Esophagus (tissue), 2 donors: ENCODE measurements around the gene CYP1B1. TPM values are rescaled to one million over a fixed set of nuclear protein-coding genes. Genes with fewer than 3 reads are reported as not detected.

Source experiments
- H3K27ac ChIP-seq, 2 donors: one replicate each; pipeline ENCODE4 v1.5.1; 2013; ENCODE audit warnings: low read depth in 2 of 2, mild to moderate bottlenecking in 2 of 2, inconsistent platforms in 1 of 2, low read length in 1 of 2, moderate library complexity in 1 of 2
- H3K27me3 ChIP-seq, 2 donors: one replicate each; pipeline ENCODE4 v1.6.1; 2013; ENCODE audit warnings: low read length in 2 of 2, control low read depth in 1 of 2, mild to moderate bottlenecking in 1 of 2; ENCODE audit not compliant: insufficient read depth in 2 of 2, control insufficient read depth in 1 of 2
- H3K36me3 ChIP-seq, 2 donors: one replicate each; pipeline ENCODE4 v1.6.1; 2013; ENCODE audit warnings: low read length in 1 of 2; ENCODE audit not compliant: control insufficient read depth in 2 of 2, insufficient read depth in 2 of 2
- H3K4me1 ChIP-seq, 2 donors: one replicate each; pipeline ENCODE4 v1.6.1; 2013; ENCODE audit warnings: low read length in 1 of 2; ENCODE audit not compliant: control insufficient read depth in 2 of 2, insufficient read depth in 2 of 2
- H3K4me3 ChIP-seq, 2 donors: one replicate each; pipeline ENCODE4 v1.5.1; 2013; ENCODE audit warnings: low read length in 2 of 2, mild to moderate bottlenecking in 2 of 2, low read depth in 1 of 2, moderate library complexity in 1 of 2
- H3K9me3 ChIP-seq, 2 donors: one replicate each; pipeline ENCODE4 v1.6.1; 2013; ENCODE audit warnings: mild to moderate bottlenecking in 2 of 2, low read depth in 1 of 2, low read length in 1 of 2, moderate library complexity in 1 of 2; ENCODE audit not compliant: control insufficient read depth in 2 of 2, insufficient read depth in 1 of 2
- WGBS, 2 donors: extraction: QIAGEN DNeasy Blood & Tissue Kit; methylation state at CpG; one replicate each; pipeline ENCODE4 v1.1.7; 2013; 5-methylcytosine and 5-hydroxymethylcytosine counted together
- polyA plus RNA-seq, 2 donors: library from polyadenylated mRNA; stranded (reverse); fragments of 200-250 nt; gene quantifications; one replicate each; pipeline ENCODE4 v1.2.3, GENCODE V29; 2013
- donor health status: healthy with polysubstance abuse.
- donor health status: Bipolar disorder and iron deficiency.

The CYP1B1 gene
- polyA plus RNA-seq, 2 donors: 1.5 to 8.4 TPM

- Histone ChIP-seq H3K36me3 (no peaks in the 10 kb centered on the region), H3K27me3 (peaks cover 0 to 6% of the 10 kb centered on the region in 2 donors), H3K4me1 (peaks cover 15 to 20% of the 10 kb centered on the region in 2 donors), H3K9me3 (peaks cover 0 to 8% of the 10 kb centered on the region in 2 donors), H3K27ac (peak overlapping the region; percentile 87 to 93), H3K4me3 (peak overlapping the region; percentile 49 to 52)
- 13 to 16% methylated on average over 12 of the region's 12 CpGs for WGBS, 2 donors
Measured at GRCh38 chr2:38077431-38077769, 1.4 kb upstream of the CYP1B1 start.

DNA sequence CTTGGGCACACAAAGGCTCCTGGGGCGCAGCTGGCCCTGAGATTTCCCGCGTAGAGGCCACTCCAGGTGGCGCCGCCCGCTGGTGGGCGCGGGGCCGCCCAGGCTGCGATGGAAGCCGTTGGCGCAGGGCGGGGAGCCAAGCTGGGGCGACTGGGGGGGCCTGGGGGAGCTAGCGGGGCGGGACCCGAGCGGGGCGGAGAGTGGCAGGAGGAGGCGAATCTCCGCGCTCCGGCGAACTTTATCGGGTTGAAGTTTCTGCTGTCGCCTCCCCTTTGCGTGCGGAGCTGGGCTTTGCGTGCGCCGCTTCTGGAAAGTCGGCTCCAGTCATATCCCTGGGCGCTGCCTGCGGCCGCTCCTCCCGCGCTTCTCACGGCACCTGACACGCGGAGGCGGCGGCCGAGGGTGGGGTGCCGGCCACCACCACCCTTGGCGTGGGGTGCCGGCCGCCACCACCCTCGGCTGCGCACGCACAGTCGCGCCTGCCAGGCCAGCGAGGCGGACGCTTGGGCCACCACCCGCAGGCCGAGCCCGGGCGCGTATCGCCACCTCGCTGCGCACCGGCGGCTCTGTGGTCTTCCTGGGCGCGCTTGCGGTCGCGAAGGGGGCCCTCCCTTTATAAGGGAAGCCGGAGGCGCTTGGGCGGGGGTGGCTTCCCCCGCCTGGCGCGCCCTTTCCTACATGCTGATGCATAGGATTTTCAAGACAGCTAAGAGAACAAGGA is 919 bp upstream of the CYP1B1 start:
- Histone ChIP-seq H3K4me3 (peak overlapping the region; percentile 49 to 52), H3K27me3 (peaks cover 0 to 6% of the 10 kb centered on the region in 2 donors), H3K36me3 (no peaks in the 10 kb centered on the region), H3K4me1 (peaks cover 15 to 20% of the 10 kb centered on the region in 2 donors), H3K27ac (peak overlapping the region; percentile 87 to 93), H3K9me3 (peaks cover 0 to 8% of the 10 kb centered on the region in 2 donors)
- WGBS, 2 donors: 0 to 1% methylated on average over 57 to 76 of the region's 76 CpGs

DNA sequence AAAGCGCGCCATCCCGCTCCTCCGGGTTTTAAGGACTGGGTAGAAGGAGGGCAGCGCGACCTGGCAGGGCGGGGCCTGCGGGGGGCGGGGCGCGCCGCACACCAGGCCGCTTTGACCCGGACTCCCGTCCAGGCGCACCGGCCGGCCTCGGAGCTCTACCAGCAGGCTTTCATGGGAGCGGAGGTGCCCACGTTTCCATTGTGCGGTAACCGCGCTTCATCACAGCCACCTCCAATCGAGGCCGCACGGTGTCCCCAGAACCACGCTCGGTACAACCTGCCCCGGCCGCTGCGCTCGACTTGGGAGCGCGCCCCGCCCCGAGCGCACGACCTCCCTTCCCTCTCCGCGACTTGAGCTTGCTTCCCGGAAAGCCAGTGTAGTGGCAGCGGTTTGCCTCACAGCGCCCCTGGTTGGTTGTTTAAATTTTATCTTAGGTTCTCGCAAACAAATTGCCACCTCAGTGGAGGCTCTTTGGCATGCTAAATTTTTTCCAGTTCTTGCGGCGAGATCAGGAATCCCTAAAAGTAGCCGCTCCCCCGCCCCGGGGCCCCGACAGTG is 280 bp upstream of the CYP1B1 start:
- Histone ChIP-seq H3K4me3 (peak overlapping the region; percentile 49 to 52), H3K4me1 (peaks cover 15 to 20% of the 10 kb centered on the region in 2 donors), H3K27ac (peak overlapping the region; percentile 87 to 93), H3K9me3 (peaks cover 0 to 8% of the 10 kb centered on the region in 2 donors), H3K36me3 (no peaks in the 10 kb centered on the region), H3K27me3 (peaks cover 0 to 6% of the 10 kb centered on the region in 2 donors)
- 1% methylated on average over 51 of the region's 51 CpGs for WGBS, 2 donors

GRCh38 chr2:38074764-38075506 is 1.0 kb downstream of the CYP1B1 start:
- peak overlapping the region; percentile 49 to 52 for H3K4me3 ChIP-seq
- no peaks in the 10 kb centered on the region for H3K36me3 ChIP-seq
- peaks cover 0 to 8% of the 10 kb centered on the region in 2 donors for H3K9me3 ChIP-seq
- peak overlapping the region; percentile 30 to 35 for H3K27ac ChIP-seq
- H3K4me1 ChIP-seq: peaks cover 15 to 20% of the 10 kb centered on the region in 2 donors
- WGBS, 2 donors: 13 to 20% methylated on average over 80 to 82 of the region's 82 CpGs
- peaks cover 0 to 6% of the 10 kb centered on the region in 2 donors for H3K27me3 ChIP-seq

- peaks cover 15 to 20% of the 10 kb centered on the region in 2 donors for H3K4me1 ChIP-seq
- peaks cover 0 to 6% of the 10 kb centered on the region in 2 donors for H3K27me3 ChIP-seq
- no peaks in the 10 kb centered on the region for H3K36me3 ChIP-seq
- peak overlapping the region; percentile 49 to 52 for H3K4me3 ChIP-seq
- H3K9me3 ChIP-seq: peaks cover 0 to 8% of the 10 kb centered on the region in 2 donors
- WGBS, 2 donors: 28 to 39% methylated on average over 57 to 58 of the region's 58 CpGs
- peak overlapping the region in 1 of 2 donors; percentile 30 for H3K27ac ChIP-seq
Measured at GRCh38 chr2:38074058-38074763, 1.7 kb downstream of the CYP1B1 start.

GRCh38 chr2:38073211-38074057 is 2.5 kb downstream of the CYP1B1 start:
- Histone ChIP-seq H3K9me3 (peaks cover 0 to 8% of the 10 kb centered on the region in 2 donors), H3K4me1 (peaks cover 15 to 20% of the 10 kb centered on the region in 2 donors), H3K36me3 (no peaks in the 10 kb centered on the region), H3K27ac (no peak overlapping the region), H3K27me3 (peaks cover 0 to 6% of the 10 kb centered on the region in 2 donors), H3K4me3 (peak overlapping the region in 1 of 2 donors; percentile 52)
- 43 to 53% methylated on average over 32 of the region's 32 CpGs for WGBS, 2 donors

DNA sequence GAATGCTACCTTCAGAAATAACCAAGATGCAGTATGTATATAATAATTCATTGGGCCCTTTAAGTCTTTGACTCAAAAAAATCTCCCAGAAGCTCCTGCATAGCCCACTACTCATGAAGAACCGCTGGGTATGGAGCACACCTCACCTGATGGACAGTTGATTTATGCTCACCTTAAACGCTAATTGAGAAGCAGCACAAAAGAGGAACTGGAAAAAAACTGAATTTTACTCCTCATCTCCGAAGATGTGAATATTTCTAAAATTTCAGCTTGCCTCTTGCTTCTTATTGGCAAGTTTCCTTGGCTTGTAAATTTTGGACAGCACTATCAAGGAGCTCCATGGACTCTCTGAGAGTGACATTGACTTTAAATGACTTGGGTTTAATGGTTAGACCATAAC is 5.5 kb downstream of the CYP1B1 start:
- H3K9me3 ChIP-seq: peaks cover 0 to 8% of the 10 kb centered on the region in 2 donors
- H3K4me1 ChIP-seq: peaks cover 4 to 17% of the 10 kb centered on the region in 2 donors
- no peak overlapping the region for H3K4me3 ChIP-seq
- H3K36me3 ChIP-seq: no peaks in the 10 kb centered on the region
- H3K27me3 ChIP-seq: peaks cover 0 to 6% of the 10 kb centered on the region in 2 donors
- H3K27ac ChIP-seq: no peak overlapping the region
- 88 to 90% methylated on average over 3 of the region's 3 CpGs for WGBS, 2 donors

GRCh38 chr2:38068234-38068633 is 7.7 kb downstream of the CYP1B1 start:
- H3K4me1 ChIP-seq: no peaks in the 10 kb centered on the region
- WGBS, 2 donors: 87% methylated on average over 4 of the region's 4 CpGs
- H3K36me3 ChIP-seq: no peaks in the 10 kb centered on the region
- H3K27me3 ChIP-seq: no peaks in the 10 kb centered on the region
- no peak overlapping the region for H3K4me3 ChIP-seq
- H3K9me3 ChIP-seq: no peaks in the 10 kb centered on the region
- no peak overlapping the region for H3K27ac ChIP-seq
